GM20000 (cell line): ENCODE results near the gene TIGD7.

ENCODE experiments used
- DNase-seq: peaks from one replicate; pipeline ENCODE4 v3.0.0; 2012; ENCODE audit warnings: low spot score
- TF ChIP-seq, protein P1 (sequence below): IDR thresholded peaks from 2 replicates; pipeline ENCODE4 v1.5.1; 2012; ENCODE audit warnings: mild to moderate bottlenecking, control low read depth; ENCODE audit errors: extremely low read depth, missing control alignments

The TIGD7 gene

DNA sequence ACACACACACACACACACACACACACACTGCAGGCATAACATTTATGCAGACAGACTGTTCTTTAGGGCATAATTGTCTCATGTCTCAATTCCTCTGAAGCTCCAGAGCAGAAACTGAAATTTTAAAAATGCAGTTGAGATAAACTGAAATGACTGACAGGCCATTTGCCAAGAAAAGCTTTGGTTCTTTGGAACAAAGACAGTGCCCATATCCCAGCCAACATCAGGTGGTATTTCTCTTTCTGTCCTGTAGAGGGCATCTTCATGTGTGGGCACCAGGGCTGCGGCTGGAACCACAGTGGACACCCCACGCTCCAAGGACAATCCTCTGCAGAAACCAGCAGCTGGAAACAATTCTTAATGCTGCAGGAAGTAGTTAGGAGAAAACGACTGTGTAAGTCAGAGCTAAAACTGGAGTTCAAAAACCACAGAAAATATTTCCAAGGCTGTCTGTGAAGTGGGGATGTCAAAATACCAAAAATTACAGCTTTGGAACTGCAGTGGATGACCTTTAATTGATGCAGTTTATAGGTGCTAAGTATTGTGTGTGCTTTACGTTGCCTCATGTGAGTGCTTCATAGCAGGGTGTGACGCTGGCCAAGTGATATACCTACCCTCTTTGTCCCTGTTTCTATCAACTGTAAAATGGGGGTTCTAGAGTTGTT is 38.2 kb downstream of the TIGD7 start:
- TF ChIP-seq, protein P1, sequence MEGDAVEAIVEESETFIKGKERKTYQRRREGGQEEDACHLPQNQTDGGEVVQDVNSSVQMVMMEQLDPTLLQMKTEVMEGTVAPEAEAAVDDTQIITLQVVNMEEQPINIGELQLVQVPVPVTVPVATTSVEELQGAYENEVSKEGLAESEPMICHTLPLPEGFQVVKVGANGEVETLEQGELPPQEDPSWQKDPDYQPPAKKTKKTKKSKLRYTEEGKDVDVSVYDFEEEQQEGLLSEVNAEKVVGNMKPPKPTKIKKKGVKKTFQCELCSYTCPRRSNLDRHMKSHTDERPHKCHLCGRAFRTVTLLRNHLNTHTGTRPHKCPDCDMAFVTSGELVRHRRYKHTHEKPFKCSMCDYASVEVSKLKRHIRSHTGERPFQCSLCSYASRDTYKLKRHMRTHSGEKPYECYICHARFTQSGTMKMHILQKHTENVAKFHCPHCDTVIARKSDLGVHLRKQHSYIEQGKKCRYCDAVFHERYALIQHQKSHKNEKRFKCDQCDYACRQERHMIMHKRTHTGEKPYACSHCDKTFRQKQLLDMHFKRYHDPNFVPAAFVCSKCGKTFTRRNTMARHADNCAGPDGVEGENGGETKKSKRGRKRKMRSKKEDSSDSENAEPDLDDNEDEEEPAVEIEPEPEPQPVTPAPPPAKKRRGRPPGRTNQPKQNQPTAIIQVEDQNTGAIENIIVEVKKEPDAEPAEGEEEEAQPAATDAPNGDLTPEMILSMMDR = no peak

DNA sequence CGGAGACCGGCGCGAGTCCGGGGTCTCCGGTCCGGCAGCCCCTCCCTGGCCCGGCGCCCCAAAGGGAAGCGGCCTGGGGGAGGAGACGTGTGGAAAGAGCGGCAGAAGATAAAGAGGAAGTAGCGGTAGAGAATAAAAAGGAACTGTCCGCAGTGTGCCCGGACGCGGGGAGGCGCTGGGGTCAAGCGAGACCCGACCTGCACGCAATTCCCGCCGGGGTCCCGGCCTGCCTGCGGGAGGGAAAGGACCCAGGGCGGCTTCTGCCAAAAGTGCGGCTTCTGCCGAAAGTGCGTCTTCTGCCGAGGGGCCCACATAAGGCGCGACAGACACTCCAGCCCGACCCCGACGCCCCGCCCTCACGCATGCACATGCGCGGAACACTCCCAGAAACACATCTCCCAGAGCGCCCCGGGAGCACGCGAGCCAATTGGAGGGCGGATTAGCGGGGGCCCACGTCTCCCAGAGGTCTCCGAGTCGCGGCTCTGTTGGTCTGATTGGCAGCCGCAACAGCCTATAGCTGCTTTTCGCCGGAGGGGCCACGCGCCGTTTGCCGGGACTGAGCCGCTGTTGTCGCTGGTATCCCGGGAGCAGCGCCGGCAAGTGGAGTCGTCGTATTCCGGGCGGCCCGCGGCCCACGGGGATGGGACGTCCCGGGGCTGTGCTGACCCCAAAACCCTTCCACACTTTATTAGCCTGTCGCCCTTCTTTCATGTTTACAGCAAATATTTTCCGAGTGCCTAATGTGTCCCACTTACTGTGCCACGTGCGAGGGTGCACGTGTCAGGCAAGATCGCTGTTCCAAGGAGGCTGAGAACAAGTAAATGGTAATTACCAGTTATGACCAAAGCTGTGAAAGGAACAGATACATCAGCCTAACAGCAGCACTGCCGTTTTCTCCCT is 40.8 kb downstream of the TIGD7 start:
- TF ChIP-seq, protein P1 = peak; percentile 18
- DNase-seq = peak; percentile 98

More for the DNA sequence above, 38.2 kb downstream of the TIGD7 start:
- no peak for DNase-seq

DNA sequence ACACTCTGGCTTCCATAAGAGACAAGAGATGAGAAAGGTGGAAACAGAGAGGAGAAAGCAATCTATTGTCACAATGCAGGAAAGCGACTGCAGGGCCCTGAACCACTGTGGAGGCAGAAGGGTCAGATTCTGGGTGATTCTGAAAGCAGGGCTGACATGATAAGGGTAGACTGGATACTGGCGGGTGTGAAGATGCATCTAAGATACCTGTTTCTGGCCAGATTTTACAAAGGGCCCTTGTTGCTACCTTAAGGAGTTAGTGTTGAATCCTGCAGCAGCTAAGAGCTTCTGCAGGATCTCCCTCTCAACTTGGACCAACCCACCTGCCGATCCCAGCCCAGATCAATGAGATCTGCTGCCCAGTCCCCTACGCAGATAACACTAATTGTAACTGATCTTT is 42.7 kb downstream of the TIGD7 start:
- no peak for DNase-seq
- TF ChIP-seq, protein P1 = no peak

DNA sequence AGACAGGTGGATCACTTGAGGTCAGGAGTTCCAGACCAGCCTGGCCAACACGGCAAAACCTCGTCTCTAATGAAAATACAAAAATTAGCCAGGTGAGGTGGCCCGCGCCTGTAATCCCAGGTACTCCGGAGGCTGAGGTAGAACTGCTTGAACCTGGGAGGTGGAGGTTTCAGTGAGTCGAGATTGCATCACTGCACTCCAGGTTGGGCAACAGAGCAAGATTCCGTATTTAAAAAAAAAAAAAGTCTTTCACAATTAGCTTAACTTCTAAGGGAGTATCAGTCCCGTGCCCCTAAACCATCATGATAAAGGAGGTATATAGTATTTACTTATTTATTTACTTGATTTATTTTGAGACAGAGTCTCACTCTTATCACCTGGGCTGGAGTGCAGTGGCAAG is 45.4 kb downstream of the TIGD7 start:
- no peak for DNase-seq
- TF ChIP-seq, protein P1 = no peak

DNA sequence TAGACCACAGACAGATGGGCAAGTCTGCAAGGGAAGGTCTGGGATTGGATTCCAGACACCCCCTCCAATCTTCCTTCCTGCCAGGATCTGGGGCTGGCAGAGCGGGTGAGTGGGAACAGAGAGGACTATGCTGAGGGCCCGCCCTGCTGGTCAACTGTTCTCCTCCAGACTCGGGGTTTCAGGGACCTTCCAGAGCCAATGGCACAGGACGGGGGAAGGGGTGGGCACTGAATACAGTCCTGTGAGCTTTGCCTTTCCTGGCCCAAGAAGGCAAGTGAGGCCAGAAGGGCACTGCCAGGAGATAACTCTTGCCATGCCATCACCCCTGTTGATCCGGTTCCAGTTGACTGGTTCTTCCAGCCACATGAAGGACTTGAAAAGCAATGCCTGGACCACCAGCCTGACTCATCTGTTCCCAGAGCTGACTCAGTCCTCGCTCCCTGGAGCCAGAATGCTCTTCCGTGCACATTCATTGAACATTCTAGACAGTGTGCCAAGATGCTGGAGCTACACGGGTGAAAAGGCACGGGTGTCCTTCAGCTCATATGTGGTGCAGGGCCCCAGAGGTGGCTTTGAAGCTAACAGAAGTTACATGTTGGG is 48.3 kb downstream of the TIGD7 start:
- TF ChIP-seq, protein P1 = no peak
- no peak for DNase-seq

DNA sequence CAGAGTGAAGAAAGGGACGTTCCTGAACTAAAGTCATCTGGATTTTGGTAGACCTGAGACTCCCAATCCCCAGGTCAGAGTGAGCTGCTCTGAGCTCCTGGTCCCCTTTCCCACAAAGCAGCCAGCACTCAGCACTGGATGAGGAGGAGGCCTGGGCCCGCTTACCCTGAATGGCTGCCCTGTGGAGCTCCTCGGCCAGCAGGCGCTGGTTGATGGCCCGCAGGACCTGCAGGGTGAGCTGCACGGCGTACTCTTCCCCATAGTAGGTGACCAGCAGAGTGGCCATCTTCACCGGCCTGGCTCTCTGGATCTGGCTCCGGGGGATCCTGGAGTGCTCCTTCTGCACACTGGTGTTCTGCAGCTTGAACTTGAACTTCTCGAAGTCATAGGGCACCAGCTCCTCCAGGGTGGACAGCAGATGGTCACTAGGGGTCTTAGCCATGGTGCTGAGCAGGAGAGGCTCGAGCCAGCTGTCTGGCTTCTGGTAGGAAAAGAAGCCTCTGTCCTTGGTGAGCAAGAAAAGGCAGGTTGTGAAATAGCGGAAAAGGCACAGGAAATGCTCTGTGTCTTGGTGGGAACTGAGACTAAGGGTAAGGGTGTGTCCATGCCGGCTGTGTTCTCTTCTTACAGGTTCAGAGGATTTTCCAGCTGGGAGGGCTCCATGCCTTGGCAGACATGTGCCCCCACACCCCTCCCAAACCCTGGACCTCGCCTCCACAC is 48.9 kb downstream of the TIGD7 start, which contains the start of gene MEFV:
TSS of gene MEFV (minus strand) at position 488 of the 720 bp plus-strand sequence. CDS start at position 442, 46 bp downstream.
- no peak for DNase-seq
- TF ChIP-seq, protein P1 = no peak

DNA sequence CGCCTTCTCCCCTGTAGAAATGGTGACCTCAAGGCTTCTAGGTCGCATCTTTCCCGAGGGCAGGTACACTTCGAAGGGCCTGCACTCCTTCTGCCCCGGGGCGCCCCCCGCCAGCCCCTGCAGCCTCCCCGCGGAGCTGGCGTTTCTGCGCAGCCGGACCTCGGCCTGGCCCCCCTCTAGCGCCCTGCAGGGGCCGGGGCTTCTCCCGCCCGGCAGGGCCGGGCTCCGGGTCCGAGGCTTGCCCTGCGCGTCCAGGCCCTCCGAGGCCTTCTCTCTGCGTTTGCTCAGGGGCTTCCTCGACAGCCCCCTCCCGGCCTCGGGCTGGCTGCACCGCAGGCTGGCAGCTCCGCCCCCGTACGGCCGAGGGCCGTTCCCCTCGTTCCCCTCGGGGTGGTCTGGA is 50.9 kb downstream of the TIGD7 start:
- TF ChIP-seq, protein P1 = no peak
- DNase-seq = no peak
